PFSK-1 (cell line): ENCODE data around the gene TRMT61A.

Source experiments
- FOXP2 ChIP-seq: optimal IDR thresholded peaks from 2 replicates; pipeline ENCODE3; 2011; ENCODE audit warnings: borderline replicate concordance, control low read depth, inconsistent platforms; ENCODE audit not compliant: insufficient read depth; ENCODE audit errors: extremely low read length, extremely low read depth
- POLR2AphosphoS5 ChIP-seq: IDR thresholded peaks from 2 replicates; pipeline ENCODE4 v1.6.1; 2012; ENCODE audit warnings: low read depth, mild to moderate bottlenecking, control low read depth, low read length, moderate library complexity
- SIN3A ChIP-seq: IDR thresholded peaks from 2 replicates; pipeline ENCODE4 v1.6.1; 2012; ENCODE audit warnings: mild to moderate bottlenecking, low read length, moderate library complexity, borderline replicate concordance; ENCODE audit not compliant: insufficient read depth
- TAF1 ChIP-seq: IDR thresholded peaks from 2 replicates; pipeline ENCODE4 v1.6.1; 2012; ENCODE audit warnings: low read length, control low read depth, borderline replicate concordance; ENCODE audit not compliant: insufficient read depth
- TF ChIP-seq, protein P1 (sequence below), 2 experiments: IDR thresholded peaks; 2 replicates each; pipeline versions ENCODE4 v1.6.1 to v1.8.0; 2011 to 2012; ENCODE audit warnings: low read depth in 2 of 2, low read length in 2 of 2, control low read depth in 1 of 2, inconsistent platforms in 1 of 2, mild to moderate bottlenecking in 1 of 2, moderate library complexity in 1 of 2; ENCODE audit not compliant: insufficient read depth in 1 of 2

The TRMT61A gene

DNA sequence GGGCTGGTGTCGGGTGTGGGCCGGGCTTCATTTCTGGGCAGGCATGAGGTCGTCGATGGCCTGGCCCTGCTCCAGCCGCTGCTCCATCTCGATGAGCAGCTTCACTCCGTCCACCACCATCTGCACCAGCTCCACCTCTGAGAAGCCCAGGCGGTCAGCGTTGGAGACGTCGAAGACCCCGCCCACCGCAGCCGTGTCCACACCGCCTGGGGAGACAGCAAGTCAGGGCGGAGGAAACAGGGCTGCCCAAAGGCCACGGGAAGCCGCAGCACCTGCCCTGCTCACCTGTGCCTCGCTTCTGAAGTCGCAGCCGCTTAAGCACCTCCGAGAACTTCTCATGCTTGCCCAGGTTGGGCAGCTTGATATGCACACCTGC lies 9.2 kb upstream of the TRMT61A start:
- TF ChIP-seq, protein P1, sequence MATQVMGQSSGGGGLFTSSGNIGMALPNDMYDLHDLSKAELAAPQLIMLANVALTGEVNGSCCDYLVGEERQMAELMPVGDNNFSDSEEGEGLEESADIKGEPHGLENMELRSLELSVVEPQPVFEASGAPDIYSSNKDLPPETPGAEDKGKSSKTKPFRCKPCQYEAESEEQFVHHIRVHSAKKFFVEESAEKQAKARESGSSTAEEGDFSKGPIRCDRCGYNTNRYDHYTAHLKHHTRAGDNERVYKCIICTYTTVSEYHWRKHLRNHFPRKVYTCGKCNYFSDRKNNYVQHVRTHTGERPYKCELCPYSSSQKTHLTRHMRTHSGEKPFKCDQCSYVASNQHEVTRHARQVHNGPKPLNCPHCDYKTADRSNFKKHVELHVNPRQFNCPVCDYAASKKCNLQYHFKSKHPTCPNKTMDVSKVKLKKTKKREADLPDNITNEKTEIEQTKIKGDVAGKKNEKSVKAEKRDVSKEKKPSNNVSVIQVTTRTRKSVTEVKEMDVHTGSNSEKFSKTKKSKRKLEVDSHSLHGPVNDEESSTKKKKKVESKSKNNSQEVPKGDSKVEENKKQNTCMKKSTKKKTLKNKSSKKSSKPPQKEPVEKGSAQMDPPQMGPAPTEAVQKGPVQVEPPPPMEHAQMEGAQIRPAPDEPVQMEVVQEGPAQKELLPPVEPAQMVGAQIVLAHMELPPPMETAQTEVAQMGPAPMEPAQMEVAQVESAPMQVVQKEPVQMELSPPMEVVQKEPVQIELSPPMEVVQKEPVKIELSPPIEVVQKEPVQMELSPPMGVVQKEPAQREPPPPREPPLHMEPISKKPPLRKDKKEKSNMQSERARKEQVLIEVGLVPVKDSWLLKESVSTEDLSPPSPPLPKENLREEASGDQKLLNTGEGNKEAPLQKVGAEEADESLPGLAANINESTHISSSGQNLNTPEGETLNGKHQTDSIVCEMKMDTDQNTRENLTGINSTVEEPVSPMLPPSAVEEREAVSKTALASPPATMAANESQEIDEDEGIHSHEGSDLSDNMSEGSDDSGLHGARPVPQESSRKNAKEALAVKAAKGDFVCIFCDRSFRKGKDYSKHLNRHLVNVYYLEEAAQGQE (IDR thresholded peaks at IDR 0.05; ENCODE audit: insufficient read depth in 1 of 2, low read depth in 2 of 2, low read length in 2 of 2): no peak
- TF ChIP-seq TAF1: no peak
- no peak for TF ChIP-seq SIN3A
- no peak for TF ChIP-seq POLR2AphosphoS5
- TF ChIP-seq FOXP2: no peak

- TF ChIP-seq TAF1 (no peak), FOXP2 (no peak), SIN3A (no peak), POLR2AphosphoS5 (no peak)
- TF ChIP-seq, protein P1 (IDR thresholded peaks at IDR 0.05; ENCODE audit: insufficient read depth in 1 of 2, low read depth in 2 of 2, low read length in 2 of 2): no peak
Observed at GRCh38 chr14:103520269-103520656, 8.7 kb upstream of the TRMT61A start.

GRCh38 chr14:103520657-103521437 lies 8.1 kb upstream of the TRMT61A start:
- TF ChIP-seq, protein P1 (IDR thresholded peaks at IDR 0.05; ENCODE audit: insufficient read depth in 1 of 2, low read depth in 2 of 2, low read length in 2 of 2): no peak
- TF ChIP-seq TAF1 (no peak), FOXP2 (no peak), POLR2AphosphoS5 (no peak), SIN3A (no peak)

DNA sequence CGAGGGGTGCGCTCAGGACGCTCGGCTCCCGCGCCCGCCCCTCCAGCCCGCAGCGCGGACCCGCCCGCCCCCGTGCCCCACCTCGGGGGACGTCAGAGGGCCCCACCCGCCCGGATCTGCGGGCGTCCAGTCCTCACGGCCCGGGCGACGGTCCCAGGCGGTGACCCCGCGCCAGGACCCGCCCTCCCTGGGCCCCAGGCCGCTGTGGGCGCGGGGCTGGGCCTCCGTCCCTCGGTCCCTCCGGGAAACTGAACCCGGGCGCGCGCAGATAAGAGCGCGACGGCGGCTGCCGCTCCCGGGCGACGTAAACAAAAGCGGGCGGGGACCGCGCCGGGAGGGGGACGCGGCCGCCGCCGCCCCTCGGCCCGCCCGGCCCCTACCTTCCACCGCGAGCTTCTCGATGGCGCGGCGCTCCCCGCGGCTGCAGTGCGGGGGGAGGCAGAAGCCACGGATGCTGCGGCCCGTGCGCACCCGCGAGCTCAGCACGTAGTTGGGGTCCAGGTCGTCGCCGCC lies 7.5 kb upstream of the TRMT61A start:
- TF ChIP-seq POLR2AphosphoS5: no peak
- TF ChIP-seq, protein P1 (IDR thresholded peaks at IDR 0.05; ENCODE audit: insufficient read depth in 1 of 2, low read depth in 2 of 2, low read length in 2 of 2): no peak
- TF ChIP-seq SIN3A: no peak
- no peak for TF ChIP-seq FOXP2
- no peak for TF ChIP-seq TAF1
